Stomach (tissue), 9 donors: ENCODE results near the gene RPL29. TPM values are rescaled to one million over a fixed set of nuclear protein-coding genes. Genes with fewer than 3 reads are reported as not detected.

Experiments used
- DNase-seq, 2 donors: peaks; one replicate each; pipeline versions ENCODE4 v3.0.0 to v3.0.0-alpha.2; 2013 to 2019
- H3K27ac ChIP-seq, 5 donors: fragments of 200-600 bp in 4 of 5; sonication (generic) in 4 of 5; one replicate each; pipeline ENCODE4 v1.5.1; 2013 to 2019; ENCODE audit warnings: mild to moderate bottlenecking in 1 of 5, moderate library complexity in 1 of 5
- H3K27me3 ChIP-seq, 3 donors: fragments of 200-600 bp; sonication (generic); one replicate each; pipeline ENCODE4 v1.5.1; 2017 to 2019; ENCODE audit warnings: mixed run types in 1 of 3
- H3K36me3 ChIP-seq, 4 donors: fragments of 200-600 bp; sonication (generic); 1 replicate in 3 of 4; 2 replicates in 1 of 4; pipeline ENCODE4 v1.5.1; 2016 to 2019
- H3K4me1 ChIP-seq, 4 donors: fragments of 200-600 bp; sonication (generic); one replicate each; pipeline ENCODE4 v1.5.1; 2016 to 2019
- H3K4me3 ChIP-seq, 4 donors: fragments of 200-600 bp; sonication (generic) in 3 of 4; one replicate each; pipeline ENCODE4 v1.5.1; 2016 to 2019; ENCODE audit warnings: mild to moderate bottlenecking in 1 of 4
- H3K9me3 ChIP-seq, 4 donors: fragments of 200-600 bp; sonication (generic); one replicate each; pipeline ENCODE4 v1.5.1; 2016 to 2019
- EP300 ChIP-seq: sonication (generic); formaldehyde crosslinking; IDR thresholded peaks from one replicate; pipeline ENCODE4 v1.6.1; 2017; ENCODE audit warnings: antibody characterized with exemption
- POLR2A ChIP-seq, 4 donors: fragments of 450-650 bp; IDR thresholded peaks; one replicate each; pipeline ENCODE4 v1.6.1; 2016; ENCODE audit warnings: antibody characterized with exemption in 4 of 4, control low read depth in 2 of 4, mild to moderate bottlenecking in 1 of 4, moderate library complexity in 1 of 4
- POLR2AphosphoS5 ChIP-seq, 3 donors: sonication (generic); formaldehyde crosslinking; IDR thresholded peaks; one replicate each; pipeline ENCODE4 v1.6.1; 2016; ENCODE audit warnings: antibody characterized with exemption in 3 of 3
- WGBS, 5 donors: extraction: QIAGEN DNeasy Blood & Tissue Kit in 3 of 5; methylation state at CpG; one replicate each; pipeline versions ENCODE4 v1.1.5 to v1.1.7; 2013 to 2018; 5-methylcytosine and 5-hydroxymethylcytosine counted together
- intact Hi-C: fragments of 100-400 bp; cut with DNase I; formaldehyde crosslinking; loops from one replicate; pipeline ENCODE4 v1.15.1; 2023; ENCODE audit warnings: low total_unique reads
- polyA plus RNA-seq, 3 donors: library from polyadenylated mRNA; stranded (reverse); fragments of 200-250 nt; gene quantifications; one replicate each; pipeline ENCODE4 v1.2.3, GENCODE V29; 2013
- total RNA-seq, 5 donors: library from RNA; depleted of rRNA; stranded (reverse); fragments of >200 nt; gene quantifications; one replicate each; pipeline versions ENCODE4 v1.1.0 to v1.2.3, GENCODE V29; 2014 to 2016
- TF ChIP-seq, protein P1 (sequence below), 7 experiments: fragments of 450-650 bp in 4 of 7; fragments of 200-600 bp in 3 of 7; sonication (generic) in 3 of 7; IDR thresholded peaks; one replicate each; pipeline ENCODE4 v1.5.1; 2016 to 2019; ENCODE audit warnings: antibody characterized with exemption in 7 of 7, control low read depth in 2 of 7, mild to moderate bottlenecking in 1 of 7
- donor health status: healthy with polysubstance abuse.
- donor health status: Bipolar disorder and iron deficiency.
- donor health status: healthy.

RPL29 gene
- total and polyA plus RNA-seq, 8 donors = 144 to 3,071 (median 1,266) TPM

DNA sequence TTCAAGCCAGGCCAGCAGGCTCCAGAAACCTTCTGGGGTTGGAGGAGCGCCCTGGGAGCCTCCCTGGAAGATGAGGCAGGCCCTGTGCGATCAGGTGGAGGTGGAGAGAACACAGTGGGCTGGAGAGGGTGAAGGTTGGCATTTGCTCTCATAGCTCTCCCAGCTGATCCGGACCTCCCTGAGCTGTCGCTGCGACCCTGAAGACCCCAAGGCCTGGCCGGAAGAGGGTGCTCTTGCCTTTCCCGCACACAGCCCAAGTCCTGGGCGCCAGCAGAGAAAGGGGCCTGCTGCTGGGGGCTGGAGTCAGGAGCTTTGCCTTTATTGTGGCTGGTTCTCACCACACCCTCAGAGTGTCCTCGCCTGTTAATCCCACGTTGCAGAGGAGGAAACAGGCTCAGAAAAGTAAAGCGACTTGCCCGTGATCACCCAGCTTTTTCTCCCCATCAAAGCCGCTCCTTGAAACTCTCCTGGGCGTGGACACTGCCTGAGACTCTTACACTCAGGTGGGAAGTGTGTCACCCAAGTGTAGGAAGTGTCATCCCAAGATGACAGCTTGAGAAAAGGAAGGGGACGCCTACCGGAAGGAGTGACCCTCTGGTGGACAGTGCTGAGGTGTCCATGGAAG is 8.6 kb upstream of the RPL29 start:
- Histone ChIP-seq H3K27me3 (no peaks in the 10 kb centered on the region), H3K27ac (peak overlapping the region in 1 of 5 donors; percentile 36), H3K36me3 (no peaks in the 10 kb centered on the region), H3K9me3 (no peaks in the 10 kb centered on the region), H3K4me3 (no peak overlapping the region), H3K4me1 (peaks cover 20 to 24% (median 22%) of the 10 kb centered on the region in 4 donors)
- DNase-seq = peak in 1 of 2 donors; percentile 87
- intact Hi-C loops = loop anchor here (5.0 kb wide), 2 partner anchors 118 to 138 kb away; no protein-coding TSS in a partner anchor
- no peak for TF ChIP-seq POLR2A (IDR thresholded peaks at IDR 0.05)
- TF ChIP-seq, protein P1, sequence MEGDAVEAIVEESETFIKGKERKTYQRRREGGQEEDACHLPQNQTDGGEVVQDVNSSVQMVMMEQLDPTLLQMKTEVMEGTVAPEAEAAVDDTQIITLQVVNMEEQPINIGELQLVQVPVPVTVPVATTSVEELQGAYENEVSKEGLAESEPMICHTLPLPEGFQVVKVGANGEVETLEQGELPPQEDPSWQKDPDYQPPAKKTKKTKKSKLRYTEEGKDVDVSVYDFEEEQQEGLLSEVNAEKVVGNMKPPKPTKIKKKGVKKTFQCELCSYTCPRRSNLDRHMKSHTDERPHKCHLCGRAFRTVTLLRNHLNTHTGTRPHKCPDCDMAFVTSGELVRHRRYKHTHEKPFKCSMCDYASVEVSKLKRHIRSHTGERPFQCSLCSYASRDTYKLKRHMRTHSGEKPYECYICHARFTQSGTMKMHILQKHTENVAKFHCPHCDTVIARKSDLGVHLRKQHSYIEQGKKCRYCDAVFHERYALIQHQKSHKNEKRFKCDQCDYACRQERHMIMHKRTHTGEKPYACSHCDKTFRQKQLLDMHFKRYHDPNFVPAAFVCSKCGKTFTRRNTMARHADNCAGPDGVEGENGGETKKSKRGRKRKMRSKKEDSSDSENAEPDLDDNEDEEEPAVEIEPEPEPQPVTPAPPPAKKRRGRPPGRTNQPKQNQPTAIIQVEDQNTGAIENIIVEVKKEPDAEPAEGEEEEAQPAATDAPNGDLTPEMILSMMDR (IDR thresholded peaks at IDR 0.05) = peak in 1 of 7 experiments; percentile 17
- no peak for TF ChIP-seq POLR2AphosphoS5 (IDR thresholded peaks at IDR 0.05)
- no peak for TF ChIP-seq EP300
- WGBS, 5 donors = 52 to 67% (median 58%) methylated on average over 16 of the region's 16 CpGs

- H3K36me3 ChIP-seq = no peaks in the 10 kb centered on the region
- intact Hi-C loops = loop anchor here (5.0 kb wide), 2 partner anchors 120 to 140 kb away; no protein-coding TSS in a partner anchor
- no peak overlapping the region for H3K27ac ChIP-seq
- peaks cover 0 to 7% (median 0%) of the 10 kb centered on the region in 3 donors for H3K27me3 ChIP-seq
- DNase-seq = no peak
- TF ChIP-seq, protein P1 (IDR thresholded peaks at IDR 0.05) = no peak
- TF ChIP-seq POLR2AphosphoS5 (IDR thresholded peaks at IDR 0.05) (no peak), POLR2A (IDR thresholded peaks at IDR 0.05) (no peak)
- no peak overlapping the region for H3K4me3 ChIP-seq
- peaks cover 20 to 24% (median 22%) of the 10 kb centered on the region in 4 donors for H3K4me1 ChIP-seq
- H3K9me3 ChIP-seq = no peaks in the 10 kb centered on the region
- WGBS, 5 donors = 69 to 78% (median 77%) methylated on average over 6 of the region's 6 CpGs
Observed at GRCh38 chr3:52002748-52003147, 7.1 kb upstream of the RPL29 start.

- H3K4me3 ChIP-seq = no peak overlapping the region
- H3K9me3 ChIP-seq = no peaks in the 10 kb centered on the region
- H3K27ac ChIP-seq = no peak overlapping the region
- peak; percentile 80 to 93 for DNase-seq
- TF ChIP-seq POLR2AphosphoS5 (IDR thresholded peaks at IDR 0.05) = peak in 1 of 3 donors; percentile 19
- TF ChIP-seq, protein P1 (IDR thresholded peaks at IDR 0.05) = peak in 5 of 7 experiments; percentile 67 to 95 (median 90)
- TF ChIP-seq EP300 = no peak
- TF ChIP-seq POLR2A (IDR thresholded peaks at IDR 0.05) = no peak
- intact Hi-C loops = loop anchor here (5.0 kb wide), 2 partner anchors 121 to 141 kb away; no protein-coding TSS in a partner anchor
- WGBS, 5 donors = 0 to 3% (median 0%) methylated on average over 9 to 18 of the region's 18 CpGs
- H3K4me1 ChIP-seq = peaks cover 20 to 25% (median 23%) of the 10 kb centered on the region in 4 donors
- H3K36me3 ChIP-seq = no peaks in the 10 kb centered on the region
- H3K27me3 ChIP-seq = peaks cover 0 to 7% (median 0%) of the 10 kb centered on the region in 3 donors
Observed at GRCh38 chr3:52001443-52001974, 5.8 kb upstream of the RPL29 start.

DNA sequence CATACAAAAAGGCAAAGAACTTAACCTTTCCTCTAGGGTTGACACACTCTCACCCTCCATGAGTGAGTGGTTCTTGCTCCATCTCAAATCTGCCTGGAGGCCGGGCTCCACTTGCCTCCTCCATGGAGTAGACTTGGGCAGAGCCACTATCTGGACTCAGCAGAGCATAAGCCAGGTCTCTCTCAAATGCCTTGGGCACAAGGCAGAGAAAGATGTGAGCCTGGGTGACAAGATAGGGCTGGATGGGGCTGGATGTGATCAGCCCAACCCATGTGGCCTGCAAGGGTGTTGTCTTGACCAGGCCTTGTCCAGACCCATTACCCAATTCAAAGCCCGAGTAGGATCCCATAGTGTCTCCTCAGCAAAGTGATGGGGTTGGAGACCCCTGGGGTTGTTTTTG is 4.2 kb upstream of the RPL29 start:
- H3K27ac ChIP-seq = no peak overlapping the region
- WGBS, 5 donors = 61 to 96% (median 91%) methylated on average over 1 to 2 of the region's 2 CpGs
- peaks cover 10 to 20% (median 15%) of the 10 kb centered on the region in 4 donors for H3K4me1 ChIP-seq
- peaks cover under 1 to 3% (median 1%) of the 10 kb centered on the region in 4 donors for H3K36me3 ChIP-seq
- peaks cover 0 to 7% (median 0%) of the 10 kb centered on the region in 3 donors for H3K27me3 ChIP-seq
- DNase-seq = no peak
- intact Hi-C loops = loop anchor here (5.0 kb wide), 2 partner anchors 122 to 142 kb away; no protein-coding TSS in a partner anchor
- TF ChIP-seq EP300 (no peak), POLR2A (IDR thresholded peaks at IDR 0.05) (no peak), POLR2AphosphoS5 (IDR thresholded peaks at IDR 0.05) (no peak)
- TF ChIP-seq, protein P1 (IDR thresholded peaks at IDR 0.05) = no peak
- H3K4me3 ChIP-seq = no peak overlapping the region
- H3K9me3 ChIP-seq = no peaks in the 10 kb centered on the region
